ENCODE results near the gene PLCH1. TPM values are rescaled to one million over a fixed set of nuclear protein-coding genes. Genes with fewer than 3 reads are reported as not detected.
"Not testable (repeated sequence)": the region's sequence is repeated elsewhere in the genome, so short reads cannot be mapped to it uniquely, and the experiment has no call there.

The PLCH1 gene
- total RNA-seq, 2 donors from 2014 or later = 0.05 to 0.23 TPM

- H3K27ac Mint-ChIP-seq = no peak overlapping the region
- no peak for DNase-seq (ENCODE audit: low spot score in 2 of 2)
Measured at GRCh38 chr3:155640098-155640497, 104.8 kb downstream of the PLCH1 start.

GRCh38 chr3:155639462-155640055 is 105.3 kb downstream of the PLCH1 start:
- Mint-ChIP-seq H3K9me3 (no peaks in the 10 kb centered on the region), H3K27ac (no peak overlapping the region), H3K36me3 (no peaks in the 10 kb centered on the region)
- ATAC-seq (no peak), DNase-seq (ENCODE audit: low spot score in 2 of 2) (no peak)

More at GRCh38 chr3:155640098-155640497, 104.8 kb downstream of the PLCH1 start:
- no peaks in the 10 kb centered on the region for H3K9me3 Mint-ChIP-seq
- no peak for ATAC-seq
- H3K36me3 Mint-ChIP-seq = no peaks in the 10 kb centered on the region

GRCh38 chr3:155638461-155638860 is 106.4 kb downstream of the PLCH1 start:
- not testable (repeated sequence) for H3K9me3 Mint-ChIP-seq; ATAC-seq; H3K36me3 Mint-ChIP-seq; DNase-seq (ENCODE audit: low spot score in 2 of 2); H3K27ac Mint-ChIP-seq

GRCh38 chr3:155637567-155637966 is 107.3 kb downstream of the PLCH1 start:
- DNase-seq (ENCODE audit: low spot score in 2 of 2) (no peak), ATAC-seq (no peak)
- no peaks in the 10 kb centered on the region for H3K36me3 Mint-ChIP-seq
- no peaks in the 10 kb centered on the region for H3K9me3 Mint-ChIP-seq
- no peak overlapping the region for H3K27ac Mint-ChIP-seq

GRCh38 chr3:155635056-155635455 is 109.8 kb downstream of the PLCH1 start:
- no peaks in the 10 kb centered on the region for H3K36me3 Mint-ChIP-seq
- ATAC-seq (no peak), DNase-seq (ENCODE audit: low spot score in 2 of 2) (no peak)
- H3K27ac Mint-ChIP-seq = no peak overlapping the region
- H3K9me3 Mint-ChIP-seq = no peaks in the 10 kb centered on the region

GRCh38 chr3:155634121-155634719 is 110.7 kb downstream of the PLCH1 start:
- ATAC-seq = no peak
- H3K27ac Mint-ChIP-seq = no peak overlapping the region
- no peaks in the 10 kb centered on the region for H3K36me3 Mint-ChIP-seq
- no peaks in the 10 kb centered on the region for H3K9me3 Mint-ChIP-seq
- DNase-seq (ENCODE audit: low spot score in 2 of 2) = no peak

GRCh38 chr3:155631323-155632019 is 113.4 kb downstream of the PLCH1 start:
- no peak for DNase-seq (ENCODE audit: low spot score in 2 of 2)
- H3K36me3 Mint-ChIP-seq = no peaks in the 10 kb centered on the region
- H3K9me3 Mint-ChIP-seq = no peaks in the 10 kb centered on the region
- ATAC-seq = no peak
- no peak overlapping the region for H3K27ac Mint-ChIP-seq

- no peaks in the 10 kb centered on the region for H3K36me3 Mint-ChIP-seq
- ATAC-seq = no peak
- DNase-seq (ENCODE audit: low spot score in 2 of 2) = no peak
- no peaks in the 10 kb centered on the region for H3K9me3 Mint-ChIP-seq
- H3K27ac Mint-ChIP-seq = no peak overlapping the region
Measured at GRCh38 chr3:155629556-155629955, 115.3 kb downstream of the PLCH1 start.

GRCh38 chr3:155629056-155629455 is 115.8 kb downstream of the PLCH1 start:
- ATAC-seq = no peak
- Mint-ChIP-seq H3K27ac (no peak overlapping the region), H3K9me3 (no peaks in the 10 kb centered on the region), H3K36me3 (no peaks in the 10 kb centered on the region)
- no peak for DNase-seq (ENCODE audit: low spot score in 2 of 2)

GRCh38 chr3:155622647-155623046 is 122.2 kb downstream of the PLCH1 start:
- peaks cover 9 to 14% of the 10 kb centered on the region in 2 donors for H3K9me3 Mint-ChIP-seq
- ATAC-seq; H3K27ac Mint-ChIP-seq; H3K36me3 Mint-ChIP-seq; DNase-seq (ENCODE audit: low spot score in 2 of 2): not testable (repeated sequence)

- not testable (repeated sequence) for H3K36me3 Mint-ChIP-seq; ATAC-seq; DNase-seq (ENCODE audit: low spot score in 2 of 2); H3K27ac Mint-ChIP-seq
- H3K9me3 Mint-ChIP-seq = peaks cover 9 to 14% of the 10 kb centered on the region in 2 donors
Measured at GRCh38 chr3:155620552-155620951, 124.3 kb downstream of the PLCH1 start.

GRCh38 chr3:155619118-155619915 is 125.6 kb downstream of the PLCH1 start:
- Mint-ChIP-seq H3K27ac (no peak overlapping the region), H3K9me3 (peaks cover 14 to 18% of the 10 kb centered on the region in 2 donors), H3K36me3 (peaks cover 0 to 6% of the 10 kb centered on the region in 2 donors)
- DNase-seq (ENCODE audit: low spot score in 2 of 2) (no peak), ATAC-seq (no peak)

- DNase-seq (ENCODE audit: low spot score in 2 of 2) (no peak), ATAC-seq (no peak)
- Mint-ChIP-seq H3K9me3 (peaks cover 17 to 18% of the 10 kb centered on the region in 2 donors), H3K27ac (no peak overlapping the region), H3K36me3 (peaks cover 0 to 6% of the 10 kb centered on the region in 2 donors)
Measured at GRCh38 chr3:155618543-155618942, 126.3 kb downstream of the PLCH1 start.

- Mint-ChIP-seq H3K36me3 (peaks cover 0 to 6% of the 10 kb centered on the region in 2 donors), H3K9me3 (peaks cover 12 to 17% of the 10 kb centered on the region in 2 donors), H3K27ac (no peak overlapping the region)
- DNase-seq (ENCODE audit: low spot score in 2 of 2) = no peak
- ATAC-seq = no peak
Measured at GRCh38 chr3:155617346-155617925, 127.4 kb downstream of the PLCH1 start.

- not testable (repeated sequence) for H3K36me3 Mint-ChIP-seq; ATAC-seq; H3K27ac Mint-ChIP-seq; DNase-seq (ENCODE audit: low spot score in 2 of 2)
- peaks cover 9 to 15% of the 10 kb centered on the region in 2 donors for H3K9me3 Mint-ChIP-seq
Measured at GRCh38 chr3:155615141-155615540, 129.7 kb downstream of the PLCH1 start.

GRCh38 chr3:155614410-155614809 is 130.5 kb downstream of the PLCH1 start:
- H3K27ac Mint-ChIP-seq; ATAC-seq; H3K36me3 Mint-ChIP-seq; DNase-seq (ENCODE audit: low spot score in 2 of 2): not testable (repeated sequence)
- peaks cover 10 to 14% of the 10 kb centered on the region in 2 donors for H3K9me3 Mint-ChIP-seq
